GM19193 (cell line): ENCODE results near the gene TCFL5.

Experiments used
- POLR2A ChIP-seq: IDR thresholded peaks from 4 replicates; pipeline ENCODE4 v1.6.1; 2011; ENCODE audit not compliant: insufficient read depth, insufficient read length; ENCODE audit errors: extremely low read depth

The TCFL5 gene

DNA sequence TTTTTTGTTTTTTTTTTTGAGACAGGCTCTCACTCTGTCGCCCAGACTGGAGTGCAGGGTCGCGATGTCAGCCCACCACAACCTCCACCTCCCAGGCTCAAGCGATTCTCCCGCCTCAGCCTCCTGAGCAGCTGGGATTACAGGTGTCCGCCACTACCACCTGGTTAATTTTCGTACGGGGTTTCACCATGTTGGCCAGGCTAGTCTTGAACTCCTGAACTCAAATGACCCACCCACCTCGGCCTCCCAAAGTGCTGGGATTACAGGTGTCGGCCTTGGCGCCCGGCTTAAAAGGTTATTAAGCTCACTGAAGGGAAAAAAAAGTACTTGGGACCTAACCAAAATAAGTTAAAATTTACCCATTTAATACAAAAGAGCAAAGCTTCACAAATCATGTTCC lies 1.9 kb downstream of the TCFL5 start:
- no peak for TF ChIP-seq POLR2A

DNA sequence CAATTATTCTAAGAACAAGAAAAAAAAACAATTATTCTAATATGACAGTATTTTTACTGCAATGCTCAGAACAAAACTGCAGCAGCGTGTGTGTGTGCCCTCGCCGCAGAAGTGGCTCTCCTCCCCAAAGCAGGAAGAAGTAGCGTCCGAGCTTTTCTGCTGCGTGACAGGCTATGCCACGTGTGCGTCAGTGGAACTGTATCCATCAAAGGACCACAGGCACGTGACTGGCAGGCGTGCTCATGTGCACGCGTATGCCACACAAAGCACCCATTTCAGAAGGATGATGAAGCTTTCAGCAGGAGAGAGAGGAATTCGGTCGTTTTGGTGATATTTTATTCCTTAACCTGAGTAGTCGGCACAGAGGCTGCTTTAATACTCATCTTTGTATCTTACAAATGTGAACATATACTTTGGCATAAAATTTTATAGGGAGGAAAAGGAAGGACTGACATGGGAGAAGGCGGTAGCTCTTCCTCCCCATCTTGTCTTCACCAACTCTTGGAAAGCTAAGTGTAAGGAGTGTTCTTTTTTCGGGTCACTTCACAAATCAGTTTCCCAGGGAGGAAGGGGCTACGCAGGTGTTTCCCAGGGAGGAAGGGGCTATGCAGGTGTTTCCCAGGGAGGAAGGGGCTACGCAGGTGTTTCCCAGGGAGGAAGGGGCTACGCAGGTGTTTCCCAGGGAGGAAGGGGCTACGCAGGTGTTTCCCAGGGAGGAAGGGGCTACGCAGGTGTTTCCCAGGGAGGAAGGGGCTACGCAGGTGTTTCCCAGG lies 3.4 kb downstream of the TCFL5 start:
- no peak for TF ChIP-seq POLR2A

DNA sequence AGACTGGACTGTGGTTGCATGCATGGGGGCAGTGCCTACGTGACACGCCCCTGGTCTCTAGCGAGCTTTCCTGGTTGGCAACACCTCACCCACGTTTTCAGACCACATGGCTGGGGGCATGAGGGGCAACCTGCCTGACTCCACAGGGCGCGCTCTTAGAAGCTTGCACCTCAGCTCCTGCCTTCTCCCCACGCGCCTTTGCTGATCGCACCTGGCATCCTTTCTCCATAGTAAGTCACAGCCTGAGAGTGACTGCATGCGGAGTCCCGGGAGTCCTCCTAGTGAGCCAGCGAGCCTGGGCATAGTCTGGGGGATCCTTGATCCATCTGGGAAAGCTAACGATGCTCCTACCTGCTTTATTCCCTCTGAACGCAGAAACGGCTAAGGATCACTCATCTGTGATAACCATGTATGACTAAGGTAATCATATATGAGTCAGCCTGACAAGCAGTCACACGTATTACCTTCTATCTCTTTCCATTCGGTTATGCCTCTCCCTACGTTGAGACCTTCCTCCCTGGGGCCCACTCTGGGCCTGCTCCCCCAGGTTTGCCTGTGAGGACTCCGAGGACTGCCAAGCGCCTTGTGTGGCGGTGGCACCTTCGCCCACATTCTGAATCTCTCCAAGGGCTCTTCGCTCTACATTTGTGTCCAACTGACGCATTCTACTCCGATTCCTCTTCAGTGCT lies 4.5 kb downstream of the TCFL5 start:
- TF ChIP-seq POLR2A = no peak

DNA sequence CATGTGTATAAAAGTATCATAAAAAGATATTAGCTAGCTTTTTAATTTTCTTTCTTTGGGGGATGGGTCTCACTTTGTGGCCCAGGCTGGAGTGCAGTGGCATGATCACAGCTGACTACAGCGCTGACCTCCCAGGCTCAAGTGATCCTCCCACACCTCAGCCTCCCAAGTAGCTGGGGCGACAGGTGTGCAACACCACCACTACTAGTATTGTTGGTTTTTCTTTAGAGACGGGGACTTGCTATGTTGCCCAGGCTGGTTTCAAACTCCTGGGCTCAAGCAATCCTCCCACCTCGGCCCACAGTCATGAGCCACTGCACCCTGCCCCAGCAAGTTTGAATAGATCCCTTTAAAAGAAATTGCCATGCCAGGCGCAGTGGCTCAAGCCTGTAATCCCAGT lies 6.5 kb downstream of the TCFL5 start:
- TF ChIP-seq POLR2A = no peak

DNA sequence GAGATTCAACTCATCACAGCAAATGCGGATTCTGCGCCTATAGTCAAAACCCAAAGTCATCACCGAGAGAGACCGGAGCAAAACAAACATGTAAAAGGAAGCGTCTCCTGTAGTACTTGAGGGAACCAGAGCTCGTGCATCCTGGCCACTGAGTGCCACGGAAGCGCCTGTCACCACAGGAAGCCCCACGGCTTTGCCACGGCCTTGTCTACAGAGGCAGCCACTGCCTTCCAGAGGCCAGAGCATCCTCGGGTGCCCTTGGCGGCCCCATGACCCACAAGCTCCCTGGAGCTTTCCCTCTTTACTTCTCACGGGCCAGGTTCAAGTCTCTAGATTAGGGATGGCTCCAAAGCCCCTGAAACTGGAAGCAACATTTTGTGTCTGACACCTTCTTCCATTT lies 7.5 kb downstream of the TCFL5 start:
- no peak for TF ChIP-seq POLR2A

DNA sequence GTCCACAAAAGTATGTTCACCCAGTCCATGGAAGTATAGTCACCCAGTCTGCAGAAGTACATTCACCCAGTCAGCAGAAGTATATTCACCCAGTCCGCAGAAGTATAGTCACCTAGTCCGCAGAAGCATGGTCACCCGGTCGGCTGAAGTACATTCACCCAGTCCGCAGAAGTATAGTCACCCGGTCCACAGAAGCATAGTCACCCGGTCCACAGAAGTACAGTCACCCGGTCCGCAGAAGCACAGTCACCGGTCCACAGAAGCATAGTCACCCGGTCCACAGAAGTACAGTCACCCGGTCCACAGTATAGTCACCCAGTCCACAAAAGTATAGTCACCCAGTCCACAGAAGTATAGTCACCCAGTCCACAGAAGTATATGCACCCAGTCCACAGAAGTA lies 8.8 kb downstream of the TCFL5 start:
- TF ChIP-seq POLR2A = no peak

DNA sequence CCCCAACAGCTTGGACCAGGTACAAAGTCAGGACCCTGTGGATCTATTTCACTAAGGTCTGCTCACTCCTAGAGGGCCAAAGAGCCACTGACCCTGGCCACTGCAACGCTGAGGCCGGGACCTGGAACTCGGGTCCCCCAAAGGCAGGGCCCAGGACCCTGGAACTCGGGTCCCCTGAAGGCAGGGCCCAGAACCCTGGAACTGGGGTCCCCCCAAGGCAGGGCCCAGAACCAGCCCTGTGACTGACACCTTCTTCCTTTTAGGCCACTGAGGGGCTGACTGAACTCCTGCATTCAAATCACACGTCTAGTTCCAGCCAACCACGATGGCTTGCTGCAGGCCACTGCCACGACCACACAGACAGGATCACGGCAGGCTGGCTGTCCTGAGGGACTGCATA lies 9.4 kb downstream of the TCFL5 start:
- TF ChIP-seq POLR2A = no peak

DNA sequence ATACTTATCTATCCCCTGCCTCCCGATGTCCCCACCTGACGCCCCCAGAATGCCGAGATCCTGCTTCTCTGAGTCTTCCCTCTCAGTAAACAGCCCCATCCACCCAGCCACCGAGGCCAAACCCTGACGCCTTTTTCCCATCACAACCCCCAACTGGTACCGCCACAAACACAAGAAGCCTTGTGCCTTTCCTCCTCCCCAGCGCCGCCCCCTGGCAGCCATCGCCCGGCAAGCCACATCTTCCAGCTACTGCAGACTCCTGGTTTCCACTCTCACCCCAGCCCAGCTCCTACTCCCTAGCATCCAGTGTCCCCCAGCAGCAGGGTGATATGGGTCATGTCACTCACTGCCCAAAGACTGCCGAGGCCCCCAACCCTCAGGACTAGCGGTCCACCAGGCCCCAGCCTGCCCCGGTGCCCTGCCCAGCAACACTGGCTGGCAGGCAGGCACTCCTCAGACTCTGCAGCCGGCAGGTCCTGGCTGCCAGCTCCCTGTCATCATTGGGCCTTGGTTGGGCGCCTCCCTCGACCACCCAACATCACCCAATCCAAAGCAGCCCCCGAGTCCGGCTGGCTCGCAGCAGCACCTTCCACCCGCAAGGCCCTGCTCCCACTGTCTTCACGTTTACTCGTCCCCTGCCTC lies 11.2 kb downstream of the TCFL5 start:
- no peak for TF ChIP-seq POLR2A

DNA sequence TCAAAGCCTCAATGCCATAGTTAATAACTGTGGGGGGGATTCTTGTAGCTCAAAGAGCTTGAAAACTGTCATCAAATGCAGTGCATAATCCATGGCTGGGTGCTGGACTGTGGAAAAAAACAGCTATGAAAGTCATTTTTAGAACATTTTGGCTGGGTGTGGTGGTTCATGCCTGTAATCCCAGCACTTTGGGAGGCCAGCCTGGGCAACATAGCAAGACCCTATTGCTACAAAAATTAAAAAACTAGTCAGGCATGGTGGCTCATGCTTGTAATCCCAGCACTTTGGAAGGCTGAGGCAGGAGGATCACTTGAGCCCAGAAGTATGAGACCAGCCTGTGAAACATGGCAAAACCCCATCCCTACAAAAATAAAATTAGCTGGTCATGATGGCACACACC lies 12.2 kb downstream of the TCFL5 start:
- no peak for TF ChIP-seq POLR2A

DNA sequence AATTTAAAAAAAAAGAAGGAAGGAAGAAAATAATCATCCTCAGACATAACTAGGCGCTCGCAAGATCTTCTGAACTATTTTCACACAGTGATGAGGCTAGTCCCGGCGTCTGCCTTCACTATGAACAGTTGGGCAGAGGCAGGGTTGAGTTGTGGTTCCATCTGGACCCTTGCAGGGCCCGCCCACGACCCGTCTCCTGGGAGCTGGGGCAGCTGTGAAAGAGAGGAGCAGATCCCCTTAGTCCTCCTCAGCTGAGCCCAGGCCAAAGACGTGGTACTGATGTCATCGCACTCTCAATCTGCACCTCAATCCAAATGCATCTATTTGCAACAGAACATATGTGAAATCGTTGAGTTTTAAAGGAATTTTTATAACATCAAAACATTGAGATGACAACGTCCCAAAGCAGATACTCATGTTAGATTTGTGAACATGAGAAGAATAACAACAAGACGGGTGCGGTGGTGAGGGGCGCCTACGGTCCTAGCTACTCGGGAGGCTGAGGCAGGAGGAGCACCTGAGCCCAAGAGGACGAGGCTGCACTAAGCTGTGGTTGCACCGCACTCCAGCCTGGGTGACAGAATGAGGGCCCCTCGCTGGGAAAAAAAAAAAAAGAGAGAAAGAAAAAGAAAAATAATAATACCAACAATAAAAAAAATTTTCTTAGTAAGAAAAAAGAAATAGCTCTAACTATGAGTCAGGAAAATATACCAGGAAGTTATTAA lies 15.3 kb downstream of the TCFL5 start:
- no peak for TF ChIP-seq POLR2A

DNA sequence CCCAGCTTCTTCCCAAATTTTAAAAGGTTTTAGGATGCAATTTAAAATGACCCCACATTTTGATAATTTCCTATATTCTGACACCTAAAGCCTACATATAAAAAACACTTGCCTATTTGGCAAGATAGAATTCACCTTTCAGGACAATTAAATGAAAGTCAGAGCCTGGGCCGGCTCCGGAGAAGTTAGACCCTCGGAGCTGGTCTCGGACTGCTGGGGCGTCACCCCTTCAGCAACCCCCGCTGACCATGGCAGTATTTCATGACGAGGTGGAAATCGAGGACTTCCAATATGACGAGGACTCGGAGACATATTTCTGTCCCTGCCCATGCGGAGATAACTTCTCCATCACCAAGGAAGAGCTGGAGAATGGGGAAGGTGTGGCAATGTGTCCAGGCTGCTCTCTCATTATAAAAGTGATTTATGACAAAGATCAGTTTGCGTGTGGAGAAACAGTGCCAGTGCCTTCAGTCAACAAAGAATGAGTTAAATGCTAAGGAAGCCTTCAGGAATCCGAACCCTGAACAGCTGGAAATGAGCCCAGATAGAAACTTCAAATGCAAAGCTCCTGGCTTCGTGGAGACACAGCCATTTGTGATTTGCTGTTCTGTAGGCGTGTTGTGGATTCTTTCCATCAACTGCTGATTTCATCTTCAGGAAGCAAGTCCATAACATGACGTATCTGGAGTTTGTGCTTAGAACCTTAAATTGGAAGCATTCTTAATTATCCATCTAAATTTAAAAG lies 16.0 kb downstream of the TCFL5 start:
- TF ChIP-seq POLR2A = no peak

DNA sequence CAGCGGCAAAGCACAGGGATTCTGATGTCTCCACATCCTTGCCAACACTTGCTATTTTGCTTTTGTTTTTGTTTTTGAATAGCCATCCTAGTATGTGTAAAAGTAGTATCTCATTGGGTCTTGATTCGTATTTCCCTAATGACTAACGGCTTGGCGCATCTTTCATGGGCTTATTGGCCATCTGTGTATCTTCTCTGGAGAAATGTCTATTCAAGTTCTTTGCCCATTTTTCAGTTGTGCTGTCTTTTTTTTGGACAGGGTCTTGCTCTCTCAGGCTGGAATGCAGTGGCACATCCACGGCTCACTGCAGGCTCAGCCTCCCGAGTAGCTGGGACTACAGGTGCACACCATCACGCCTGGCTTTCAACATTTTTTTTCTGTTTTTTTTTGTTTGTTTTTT lies 17.4 kb downstream of the TCFL5 start:
- TF ChIP-seq POLR2A = no peak

DNA sequence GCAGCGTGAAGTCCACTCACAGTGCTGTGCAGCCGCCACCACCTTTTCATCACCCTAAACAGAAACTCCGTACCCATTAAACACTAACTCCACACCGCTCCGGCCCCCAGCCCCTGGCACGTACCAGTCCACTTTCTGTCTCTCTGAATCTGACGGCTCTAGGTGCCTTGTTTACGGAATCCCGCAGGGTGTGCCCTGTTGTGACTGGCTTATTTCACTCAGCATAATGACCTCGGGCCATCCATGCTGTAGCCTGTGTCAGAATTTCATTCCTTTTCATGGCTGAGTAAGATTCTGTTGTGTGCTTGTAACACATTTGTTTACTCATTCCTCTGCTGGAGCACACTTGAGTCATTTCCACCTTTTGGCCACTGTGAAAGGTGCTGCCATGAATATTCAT lies 18.0 kb downstream of the TCFL5 start:
- TF ChIP-seq POLR2A = no peak

DNA sequence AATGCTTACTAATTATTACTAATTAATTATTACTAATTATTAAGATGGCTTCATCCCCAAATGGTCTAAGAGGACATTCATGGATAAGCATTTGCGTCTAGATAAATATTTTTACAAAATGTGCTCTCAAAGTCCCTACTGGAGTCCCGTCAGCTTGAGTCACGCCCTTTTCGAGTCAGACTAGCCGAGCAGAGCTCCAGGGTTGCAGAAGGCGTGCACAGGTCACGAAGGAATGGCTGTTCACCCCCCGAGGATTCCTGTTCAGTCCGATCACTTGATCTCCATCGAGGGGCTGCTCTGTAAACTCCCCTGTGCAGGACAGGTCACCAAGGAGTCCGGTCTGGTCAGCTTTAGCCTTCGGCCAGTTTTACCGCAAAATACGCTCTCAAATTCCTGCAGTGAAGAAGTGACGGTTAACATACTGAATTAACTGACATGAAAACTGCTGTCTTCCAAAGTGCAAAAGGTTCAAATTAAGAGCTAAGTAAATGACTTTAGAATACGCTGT lies 19.9 kb downstream of the TCFL5 start:
- no peak for TF ChIP-seq POLR2A
